IMR-90 (cell line): ENCODE measurements around the gene UTP14C. TPM values are rescaled to one million over a fixed set of nuclear protein-coding genes. Genes with fewer than 3 reads are reported as not detected.

Experiments used
- ATAC-seq: fragments of 200-7000 bp; cut with Tn5 transposase; 2 replicates; pipeline ENCODE4 v1.9.1; 2020; ENCODE audit warnings: low read depth, mild to moderate bottlenecking, moderate library complexity
- BruUV-seq: library from RNA; stranded (reverse); fragments of 400-500 nt; replicated peaks from 2 replicates; lab custom pipeline; 2021; lab: Mats Ljungman, UMichigan
- CTCF ChIA-PET: fragments of 300-600 bp; formaldehyde crosslinking; extraction: SDS; loops from one replicate; lab custom pipeline; 2021; ENCODE audit warnings: antibody characterized with exemption; lab: Yijun Ruan, JAX
- POLR2A ChIA-PET: fragments of 300-600 bp; sonication (Branson Sonifier 250); formaldehyde crosslinking; loops from one replicate; lab custom pipeline; 2022; ENCODE audit warnings: antibody characterized with exemption; ENCODE audit not compliant: unreplicated experiment; lab: Charles Lee
- DNase-seq: peaks from one replicate; pipeline ENCODE4 v3.0.0; 2013
- H2AFZ ChIP-seq: replicated peaks from 2 replicates; pipeline ENCODE3; 2013; ENCODE audit warnings: low read length, mild to moderate bottlenecking; ENCODE audit not compliant: poor library complexity
- H2AK5ac ChIP-seq: 2 replicates; pipeline ENCODE4 v1.6.1; 2013; ENCODE audit warnings: low read depth, low read length, inconsistent platforms
- H2AK9ac ChIP-seq: replicated peaks from 2 replicates; pipeline ENCODE3; 2013; ENCODE audit warnings: mild to moderate bottlenecking, low read depth, low read length, moderate library complexity; ENCODE audit not compliant: poor library complexity
- H2BK120ac ChIP-seq: 2 replicates; pipeline ENCODE4 v1.6.1; 2013; ENCODE audit warnings: low read depth, low read length, inconsistent platforms
- H2BK15ac ChIP-seq: 3 replicates; pipeline ENCODE4 v1.6.1; 2013; ENCODE audit warnings: low read depth, low read length, inconsistent platforms
- H2BK20ac ChIP-seq: 2 replicates; pipeline ENCODE4 v1.6.1; 2013; ENCODE audit warnings: low read depth, mild to moderate bottlenecking, inconsistent platforms, low read length, moderate library complexity
- H2BK5ac ChIP-seq: 2 replicates; pipeline ENCODE4 v1.6.1; 2013; ENCODE audit warnings: mild to moderate bottlenecking, low read depth, low read length, inconsistent platforms; ENCODE audit not compliant: poor library complexity, severe bottlenecking
- H3K14ac ChIP-seq: replicated peaks from 2 replicates; pipeline ENCODE4 v1.6.1; 2013; ENCODE audit warnings: low read depth, low read length, inconsistent platforms
- H3K18ac ChIP-seq: 2 replicates; pipeline ENCODE4 v1.6.1; 2013; ENCODE audit warnings: low read depth, low read length, control low read depth
- H3K23ac ChIP-seq: 2 replicates; pipeline ENCODE4 v1.6.1; 2013; ENCODE audit warnings: low read depth, low read length, inconsistent platforms
- H3K27ac ChIP-seq: 2 replicates; pipeline ENCODE4 v1.5.1; 2013; ENCODE audit warnings: mild to moderate bottlenecking, control low read depth, low read length; ENCODE audit not compliant: insufficient read depth
- H3K27me3 ChIP-seq: 2 replicates; pipeline ENCODE4 v1.6.1; 2013; ENCODE audit warnings: low read length; ENCODE audit not compliant: control insufficient read depth, insufficient read depth
- H3K36me3 ChIP-seq: 2 replicates; pipeline ENCODE4 v1.6.1; 2013; ENCODE audit warnings: low read length, mixed read lengths; ENCODE audit not compliant: control insufficient read depth, insufficient read depth
- H3K4ac ChIP-seq: 2 replicates; pipeline ENCODE4 v1.6.1; 2013; ENCODE audit warnings: low read depth, low read length, inconsistent platforms
- H3K4me1 ChIP-seq: 2 replicates; pipeline ENCODE4 v1.6.1; 2013; ENCODE audit warnings: low read length, mixed read lengths; ENCODE audit not compliant: control insufficient read depth, insufficient read depth
- H3K4me2 ChIP-seq: 2 replicates; pipeline ENCODE4 v1.6.1; 2013; ENCODE audit warnings: low read depth, mild to moderate bottlenecking, control low read depth, low read length, moderate library complexity
- H3K4me3 ChIP-seq: 2 replicates; pipeline ENCODE4 v1.5.1; 2013; ENCODE audit warnings: low read depth, mild to moderate bottlenecking, control low read depth, low read length, moderate library complexity; ENCODE audit not compliant: insufficient read depth
- H3K56ac ChIP-seq: 2 replicates; pipeline ENCODE4 v1.6.1; 2013; ENCODE audit warnings: low read length, inconsistent platforms; ENCODE audit not compliant: insufficient read depth; ENCODE audit errors: extremely low read depth
- H3K79me1 ChIP-seq, 2 experiments: 2 replicates each; pipeline ENCODE4 v1.6.1; 2013; ENCODE audit warnings: low read length in 2 of 2, inconsistent platforms in 1 of 2, low read depth in 1 of 2
- H3K9ac ChIP-seq: 2 replicates; pipeline ENCODE4 v1.6.1; 2013; ENCODE audit warnings: low read depth, low read length, control low read depth
- H3K9me1 ChIP-seq: 2 replicates; pipeline ENCODE4 v1.6.1; 2013; ENCODE audit warnings: low read length, inconsistent platforms; ENCODE audit not compliant: insufficient read depth
- H3K9me3 ChIP-seq: 2 replicates; pipeline ENCODE4 v1.6.1; 2013; ENCODE audit warnings: low read length; ENCODE audit not compliant: control insufficient read depth, insufficient read depth
- H4K20me1 ChIP-seq: 2 replicates; pipeline ENCODE4 v1.6.1; 2013; ENCODE audit warnings: low read length, inconsistent platforms; ENCODE audit not compliant: insufficient read depth
- H4K5ac ChIP-seq: 2 replicates; pipeline ENCODE4 v1.6.1; 2013; ENCODE audit warnings: mild to moderate bottlenecking, low read depth, low read length, control low read depth
- H4K8ac ChIP-seq, 2 experiments: 2 replicates each; pipeline ENCODE4 v1.6.1; 2013; ENCODE audit warnings: low read depth in 2 of 2, low read length in 2 of 2, control low read depth in 1 of 2, inconsistent platforms in 1 of 2
- H4K91ac ChIP-seq: 2 replicates; pipeline ENCODE4 v1.6.1; 2013; ENCODE audit warnings: low read depth, low read length, inconsistent platforms; ENCODE audit not compliant: insufficient read depth
- BHLHE40 ChIP-seq: fragments of 150-350 bp; IDR thresholded peaks from 2 replicates; pipeline ENCODE4 v1.6.1; 2016; ENCODE audit warnings: mild to moderate bottlenecking, low read depth, low read length
- CHD1 ChIP-seq: IDR thresholded peaks from 2 replicates; pipeline ENCODE4 v1.6.1; 2012; ENCODE audit warnings: low read depth, low read length, improper control_type of control experiment
- ELK1 ChIP-seq: fragments of 150-350 bp; IDR thresholded peaks from 2 replicates; pipeline ENCODE4 v1.6.1; 2016; ENCODE audit warnings: low read depth, mild to moderate bottlenecking, low read length, moderate library complexity, borderline replicate concordance
- FOS ChIP-seq: fragments of 150-350 bp; IDR thresholded peaks from 2 replicates; pipeline ENCODE4 v1.6.1; 2016; ENCODE audit warnings: low read depth, low read length
- MAFK ChIP-seq: IDR thresholded peaks from 2 replicates; pipeline ENCODE4 v1.6.1; 2012; ENCODE audit warnings: low read depth, low read length, improper control_type of control experiment
- MAZ ChIP-seq: IDR thresholded peaks from 2 replicates; pipeline ENCODE4 v1.6.1; 2012; ENCODE audit warnings: low read depth, mild to moderate bottlenecking, low read length, improper control_type of control experiment, moderate library complexity, borderline replicate concordance
- MXI1 ChIP-seq: IDR thresholded peaks from 2 replicates; pipeline ENCODE4 v1.6.1; 2012; ENCODE audit warnings: low read depth, mild to moderate bottlenecking, low read length, moderate library complexity, borderline replicate concordance
- NFE2L2 ChIP-seq: fragments of 150-350 bp; IDR thresholded peaks from 2 replicates; pipeline ENCODE4 v1.6.1; 2016; ENCODE audit warnings: low read depth, mild to moderate bottlenecking, low read length
- POLR2A ChIP-seq: IDR thresholded peaks from 2 replicates; pipeline ENCODE4 v1.6.1; 2012; ENCODE audit warnings: mild to moderate bottlenecking, low read depth, low read length
- RAD21 ChIP-seq: IDR thresholded peaks from 2 replicates; pipeline ENCODE4 v1.6.1; 2012; ENCODE audit warnings: low read length, improper control_type of control experiment
- RCOR1 ChIP-seq: IDR thresholded peaks from 2 replicates; pipeline ENCODE4 v1.6.1; 2012; ENCODE audit warnings: mild to moderate bottlenecking, low read length, improper control_type of control experiment; ENCODE audit not compliant: insufficient replicate concordance
- RFX5 ChIP-seq: IDR thresholded peaks from 2 replicates; pipeline ENCODE4 v1.8.0; 2012; ENCODE audit warnings: low read depth, mild to moderate bottlenecking, low read length, moderate library complexity
- SMC3 ChIP-seq: fragments of 150-350 bp; IDR thresholded peaks from 2 replicates; pipeline ENCODE4 v1.6.1; 2016; ENCODE audit warnings: low read depth, mild to moderate bottlenecking, antibody characterized with exemption, low read length, moderate library complexity
- USF2 ChIP-seq: fragments of 150-350 bp; IDR thresholded peaks from 2 replicates; pipeline ENCODE4 v1.6.1; 2017; ENCODE audit warnings: mild to moderate bottlenecking, antibody characterized with exemption, low read length, low read depth
- WGBS, 2 experiments: methylation state at CpG; one replicate each; pipeline versions ENCODE4 v1.1.5 to v1.1.7; 2013; ENCODE audit warnings: missing lambda C conversion rate in 2 of 2; ENCODE audit not compliant: insufficient read length in 1 of 2; ENCODE audit errors: extremely low coverage in 2 of 2; 5-methylcytosine and 5-hydroxymethylcytosine counted together
- dilution Hi-C: fragments of 300-500 bp; cut with HindIII; formaldehyde crosslinking; loops from one replicate; pipeline ENCODE4 v1.14.3; 2018; ENCODE audit warnings: low sequenced_read_pairs; ENCODE audit not compliant: unreplicated experiment
- in situ Hi-C: fragments of 300-500 bp; cut with MboI; formaldehyde crosslinking; loops from 3 replicates; pipeline ENCODE4 v1.14.3; 2019; ENCODE audit warnings: low sequenced_read_pairs, inconsistent platforms, mixed read lengths
- intact Hi-C: fragments of 100-400 bp; cut with micrococcal nuclease; formaldehyde crosslinking; loops from 2 replicates; pipeline ENCODE4 v1.10.0; 2022
- polyA plus RNA-seq, 3 experiments: library from polyadenylated mRNA; depleted of rRNA; stranded (reverse); fragments of >200 nt; gene quantifications; 2 replicates each; pipeline ENCODE4 v1.2.3, GENCODE V29; 2012; ENCODE audit warnings: low replicate concordance in 1 of 3
- total RNA-seq: library from RNA; depleted of rRNA; stranded (reverse); fragments of >200 nt; gene quantifications from 2 replicates; pipeline ENCODE4 v1.2.3, GENCODE V29; 2012

Gene UTP14C
- total and polyA plus RNA-seq, 2 of the 4 experiments (the other 2 are of a cell fraction), result 8.2 to 12.5 TPM

- TF ChIP-seq ELK1, result no peak
These were observed 25.6 kb upstream of the UTP14C start (continued) for GRCh38 chr13:51998723-51999509.

- no TSS peak for BruUV-seq
- ATAC-seq, result peak; percentile 28
- Histone ChIP-seq H2BK20ac (no peak overlapping the region), H3K4me3 (no peak overlapping the region), H4K20me1 (peaks cover 5% of the 10 kb centered on the region; the same call in 1 of the 2 replicates), H4K91ac (no peak overlapping the region), H3K4me1 (peaks cover 12% of the 10 kb centered on the region), H2AK9ac (peak overlapping the region; percentile 75), H4K8ac (no peak overlapping the region), H2BK120ac (no peak overlapping the region), H3K9me3 (no peaks in the 10 kb centered on the region), H2AK5ac (no peak overlapping the region), H2BK5ac (no peak overlapping the region), H3K27ac (no peak overlapping the region), H3K56ac (no peak overlapping the region), H2AFZ (peak overlapping the region; percentile 27), H3K36me3 (no peaks in the 10 kb centered on the region), H3K9ac (no peak overlapping the region), H3K23ac (0 out of 2 replicates have a peak overlapping the region, but pooled peaks have one; percentile 45), H3K4me2 (peak overlapping the region; percentile 76), H3K18ac (no peak overlapping the region), H4K5ac (no peak overlapping the region), H3K4ac (no peak overlapping the region), H2BK15ac (no peak overlapping the region), H3K27me3 (peaks cover 46% of the 10 kb centered on the region), H3K9me1 (no peaks in the 10 kb centered on the region), H3K79me1 (no peaks in the 10 kb centered on the region), H3K14ac (no peak overlapping the region)
- DNase-seq, result peak; percentile 25
- 8% methylated on average over 5 of the region's 13 CpGs; no CpG with 5 or more reads in 1 of the 2 experiments for WGBS, 2 experiments
- intact Hi-C loops (no loop called here), dilution Hi-C loops (no loop called here), in situ Hi-C loops (no loop called here)
- POLR2A ChIA-PET, result no interaction called here
- CTCF ChIA-PET, result interaction anchor here (0.8 kb wide), 1 partner anchor 35 kb away, joined by 3 read pairs; no protein-coding TSS in a partner anchor
- no peak for TF ChIP-seq POLR2A
- no peak for TF ChIP-seq NFE2L2
- no peak for TF ChIP-seq BHLHE40
- TF ChIP-seq RAD21, result no peak
- TF ChIP-seq ELK1, result no peak
- TF ChIP-seq RCOR1, result no peak
- no peak for TF ChIP-seq FOS
- TF ChIP-seq RFX5, result no peak
- TF ChIP-seq SMC3, result no peak
- TF ChIP-seq USF2, result no peak
- TF ChIP-seq MAFK, result no peak
- TF ChIP-seq CHD1, result no peak
- TF ChIP-seq MAZ, result no peak
- TF ChIP-seq MXI1, result no peak
These were observed 25.0 kb upstream of the UTP14C start for GRCh38 chr13:51999510-51999911.
